ENCODE data around the gene ITIH2.
"Not testable (repeated sequence)": the region's sequence is repeated elsewhere in the genome, so short reads cannot be mapped to it uniquely, and the experiment has no call there.

The ITIH2 gene

GRCh38 chr10:7738536-7739407 is 35.7 kb downstream of the ITIH2 start:
- DNase-seq (ENCODE audit: low read depth in 2 of 2) = no peak

DNA sequence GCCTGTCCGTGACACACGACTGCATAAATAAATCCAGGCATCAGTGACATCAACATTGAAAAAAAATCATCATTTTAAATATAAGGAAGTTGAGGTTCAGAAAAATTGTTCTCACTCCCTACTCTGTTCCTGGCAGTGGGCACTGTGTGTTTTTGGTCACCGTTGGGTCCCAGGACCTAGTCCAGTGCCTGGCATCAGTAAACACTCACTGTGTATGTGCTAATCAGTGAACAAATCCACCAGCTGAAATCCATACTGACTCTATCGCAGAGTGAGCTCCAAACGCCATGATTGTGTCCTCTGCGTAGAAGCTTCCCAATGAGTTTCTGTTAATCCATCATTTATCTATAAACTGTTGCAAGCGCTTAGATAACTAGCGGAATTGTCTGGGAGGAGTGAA is 41.2 kb downstream of the ITIH2 start:
- DNase-seq (ENCODE audit: low read depth in 2 of 2) = no peak

DNA sequence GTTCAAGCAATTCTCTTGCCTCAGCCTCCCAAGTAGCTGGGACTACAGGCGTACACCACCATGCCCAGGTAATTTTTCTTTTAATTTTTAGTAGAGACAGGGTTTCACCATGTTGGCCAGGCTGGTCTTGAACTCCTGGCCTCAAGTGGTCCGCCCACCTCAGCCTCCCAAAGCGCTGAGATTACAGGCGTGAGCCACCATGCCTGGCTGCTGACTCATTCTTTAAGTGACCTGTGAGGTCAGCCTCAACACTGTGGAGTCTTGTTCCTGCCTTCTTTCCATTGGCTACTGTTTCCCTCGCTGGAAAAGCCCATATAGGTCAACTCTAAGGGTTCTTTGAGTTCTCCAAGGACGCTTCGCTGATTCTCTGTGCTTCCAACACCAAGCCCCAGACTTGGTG is 45.5 kb downstream of the ITIH2 start:
- not testable (repeated sequence) for DNase-seq (ENCODE audit: low read depth in 2 of 2)

GRCh38 chr10:7750222-7750621 is 47.1 kb downstream of the ITIH2 start:
- no peak for DNase-seq (ENCODE audit: low read depth in 2 of 2)

DNA sequence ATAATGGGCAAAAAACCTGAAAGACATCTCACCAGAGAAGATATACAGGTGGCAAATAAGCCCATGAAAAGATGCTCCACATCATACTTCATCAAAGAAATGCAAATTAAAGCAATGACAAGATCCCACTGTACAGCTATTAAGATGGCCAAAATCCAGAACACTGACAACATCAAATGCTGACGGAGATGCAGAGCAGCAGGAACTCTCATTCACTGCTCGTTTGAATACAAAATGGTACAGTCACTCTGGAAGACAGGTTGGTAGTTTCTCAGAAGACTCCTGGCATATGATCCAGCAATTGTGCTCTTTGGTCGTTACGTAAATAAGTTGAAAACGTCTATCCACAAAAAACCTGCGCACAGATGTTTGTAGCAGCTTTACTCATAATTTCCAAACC is 49.1 kb downstream of the ITIH2 start:
- no peak for DNase-seq (ENCODE audit: low read depth in 2 of 2)

- DNase-seq (ENCODE audit: low read depth in 2 of 2) = no peak
Observed at GRCh38 chr10:7755103-7755502, 52.0 kb downstream of the ITIH2 start.

DNA sequence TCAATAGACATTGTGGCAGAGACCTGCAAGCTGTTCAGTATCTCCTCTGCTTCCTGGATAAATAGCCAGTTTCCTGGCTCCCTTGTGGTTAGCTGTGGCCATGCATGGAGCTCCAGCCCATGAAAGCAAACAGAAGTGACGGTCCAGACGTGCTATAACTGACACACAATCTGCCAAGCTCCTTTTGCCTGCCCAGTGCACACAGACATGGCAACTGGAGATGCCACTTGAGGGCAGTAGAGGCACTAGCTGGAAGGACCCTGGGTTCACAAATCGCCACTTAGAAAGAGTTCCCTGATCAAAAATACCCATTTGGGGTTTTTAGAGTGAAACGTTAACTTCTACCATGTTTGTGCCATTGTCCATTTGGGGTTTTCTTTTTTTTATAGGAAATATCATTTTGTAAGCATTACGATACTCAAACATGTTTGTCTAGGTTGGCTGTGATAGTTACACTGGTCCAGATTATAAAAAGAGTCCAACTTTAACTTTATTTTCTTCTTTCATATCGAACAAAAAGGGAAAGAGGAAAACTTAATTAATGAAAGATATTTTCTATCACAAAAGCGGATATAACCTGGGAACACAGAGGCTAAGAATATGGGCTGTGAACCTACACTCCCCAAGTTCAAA is 53.4 kb downstream of the ITIH2 start:
- DNase-seq (ENCODE audit: low read depth in 2 of 2) = no peak

GRCh38 chr10:7763929-7764328 is 60.8 kb downstream of the ITIH2 start:
- no peak for DNase-seq (ENCODE audit: low read depth in 2 of 2)

- DNase-seq (ENCODE audit: low read depth in 2 of 2) = no peak
Observed at GRCh38 chr10:7766241-7766640, 63.1 kb downstream of the ITIH2 start.

DNA sequence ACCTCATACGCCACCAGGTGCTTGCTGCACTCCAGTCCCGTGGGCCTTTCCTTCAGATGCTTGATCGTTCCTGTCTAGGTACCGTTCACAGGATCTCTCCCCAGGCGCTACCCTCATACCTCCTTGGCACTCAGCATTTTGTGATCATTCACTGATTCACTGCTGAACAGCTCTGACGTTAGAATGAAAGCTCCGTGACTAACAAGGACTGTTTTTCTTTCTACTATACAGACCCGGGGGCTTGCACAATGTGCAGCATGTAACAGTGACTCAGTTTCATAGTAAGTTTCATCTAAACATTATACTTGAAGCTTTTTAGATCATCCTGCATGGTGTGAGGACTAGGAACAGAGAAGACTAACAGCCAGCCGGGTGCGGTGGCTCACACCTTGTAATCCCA is 64.1 kb downstream of the ITIH2 start:
- no peak for DNase-seq (ENCODE audit: low read depth in 2 of 2)

DNA sequence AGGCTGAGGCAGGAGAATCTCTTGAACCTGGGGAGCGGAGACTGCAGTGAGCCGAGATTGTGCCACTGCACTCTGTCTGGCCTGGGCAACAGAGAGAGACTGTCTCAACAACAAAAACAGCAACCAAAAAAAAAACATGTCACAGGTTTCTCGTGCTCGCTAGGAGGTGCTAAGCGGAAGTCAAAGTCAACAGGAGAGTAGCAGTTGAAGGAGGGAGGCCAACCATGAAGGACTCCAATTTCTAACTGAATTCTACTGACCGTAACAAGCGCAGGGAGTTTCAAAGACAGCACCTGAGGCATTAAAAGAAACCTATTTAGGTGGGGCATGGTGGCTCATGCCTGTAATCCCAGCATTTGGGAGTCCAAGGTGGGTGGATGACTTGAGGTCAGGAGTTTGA is 65.3 kb downstream of the ITIH2 start:
- no peak for DNase-seq (ENCODE audit: low read depth in 2 of 2)

GRCh38 chr10:7773845-7774801 is 71.0 kb downstream of the ITIH2 start:
- DNase-seq (ENCODE audit: low read depth in 2 of 2) = no peak

- no peak for DNase-seq (ENCODE audit: low read depth in 2 of 2)
Observed at GRCh38 chr10:7776777-7777176, 73.7 kb downstream of the ITIH2 start.

- DNase-seq (ENCODE audit: low read depth in 2 of 2) = not testable (repeated sequence)
Observed at GRCh38 chr10:7782194-7782593, 79.1 kb downstream of the ITIH2 start.

- no peak for DNase-seq (ENCODE audit: low read depth in 2 of 2)
Observed at GRCh38 chr10:7786430-7786829, 83.3 kb downstream of the ITIH2 start.

- DNase-seq (ENCODE audit: low read depth in 2 of 2) = no peak
Observed at GRCh38 chr10:7787150-7787856, 84.2 kb downstream of the ITIH2 start.

GRCh38 chr10:7787857-7788638 is 84.9 kb downstream of the ITIH2 start, which contains the start of the genes ATP5F1C and KIN:
TSS of gene ATP5F1C (plus strand) at chr10:7788177. CDS start at chr10:7788208, 31 bp downstream.
TSS of gene KIN (minus strand) at chr10:7787993. CDS start at chr10:7787933, 60 bp downstream.
- DNase-seq (ENCODE audit: low read depth in 2 of 2) = peak; percentile 94 to 95

DNA sequence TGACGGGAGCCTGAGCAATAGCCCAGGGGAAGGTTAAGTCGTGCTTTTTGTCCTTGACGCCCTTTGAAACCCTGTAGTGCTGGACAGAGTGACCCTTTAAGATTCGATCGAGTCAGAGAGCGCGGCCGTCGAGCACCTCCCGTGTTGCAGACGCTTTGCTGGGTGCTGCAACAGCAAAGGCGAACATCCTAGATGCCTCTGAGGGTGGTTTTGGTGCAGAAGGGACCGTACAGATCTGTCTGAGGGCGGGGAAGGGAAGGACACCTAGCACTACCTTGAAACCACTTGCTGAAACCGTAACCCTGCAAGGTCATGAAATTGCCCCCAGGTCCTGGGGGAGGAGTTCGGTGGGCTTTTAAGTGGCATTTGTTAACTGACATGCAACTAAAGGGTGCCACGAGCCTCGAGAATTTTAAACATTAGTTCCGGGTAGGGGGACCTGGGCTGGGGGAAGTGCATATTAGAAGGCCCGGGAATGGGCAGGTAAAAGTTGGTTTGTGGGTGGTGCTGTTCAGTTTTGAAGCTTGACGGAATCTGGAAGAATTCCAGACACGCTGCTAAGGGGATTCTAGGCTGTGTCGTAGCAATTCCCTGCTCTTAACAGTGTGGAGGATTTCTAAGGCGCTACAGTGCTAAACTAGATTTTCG is 85.6 kb downstream of the ITIH2 start:
- no peak for DNase-seq (ENCODE audit: low read depth in 2 of 2)

DNA sequence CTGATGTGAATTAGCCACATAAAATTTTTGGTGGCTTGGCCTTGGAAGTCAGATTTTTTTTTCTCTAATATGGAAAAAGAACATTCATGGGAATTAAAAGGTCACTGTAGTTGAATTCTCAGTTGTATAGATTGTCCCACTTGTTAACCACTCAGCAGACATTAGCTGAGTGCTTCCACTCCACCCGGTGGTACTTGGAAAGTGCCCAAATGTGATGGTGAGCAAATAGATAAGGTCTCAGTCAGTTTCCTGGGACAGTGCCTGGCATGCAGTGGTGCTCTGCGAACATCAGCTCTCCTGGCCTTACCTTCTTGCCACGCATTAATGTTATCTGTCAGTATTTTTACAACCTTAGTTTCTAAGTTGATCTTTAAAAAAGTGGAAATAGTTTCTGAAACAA is 86.3 kb downstream of the ITIH2 start:
- no peak for DNase-seq (ENCODE audit: low read depth in 2 of 2)

DNA sequence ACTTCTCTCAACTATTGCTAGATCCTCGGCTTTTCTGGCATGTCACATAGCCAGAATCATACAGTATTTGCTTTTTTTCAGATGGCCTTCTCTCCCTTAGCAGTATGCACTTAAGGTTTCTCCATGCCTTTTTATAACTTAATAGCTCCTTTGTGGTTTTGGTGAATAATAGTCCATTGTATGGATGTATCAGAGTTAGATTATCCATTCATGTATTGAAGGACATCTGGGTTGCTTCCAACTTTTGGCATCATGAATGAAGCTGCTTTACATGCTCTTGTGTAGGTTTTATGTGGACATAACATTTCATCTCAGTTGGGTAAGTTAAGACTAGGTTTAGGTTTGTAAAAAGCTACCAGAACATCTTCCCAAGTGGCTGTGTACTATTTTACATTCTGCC is 89.4 kb downstream of the ITIH2 start:
- no peak for DNase-seq (ENCODE audit: low read depth in 2 of 2)

All from stimulated activated CD4-positive, alpha-beta T cell treated with anti-CD3 and anti-CD28 coated beads, Interleukin-1b, Interleukin-23, amount 100 ng/mL, for 4 hours (primary cell).